Choroid plexus epithelial cell (primary cell): Measurements from ENCODE around the gene DLST.

Experiments used
- DNase-seq: peaks from one replicate; pipeline ENCODE4 v3.0.0-alpha.2; 2010; ENCODE audit warnings: low read depth
- H3K4me3 ChIP-seq: 2 replicates; pipeline ENCODE4 v1.5.1; 2011; ENCODE audit warnings: low read depth, mild to moderate bottlenecking, control low read depth, low read length, moderate library complexity
- CTCF ChIP-seq: conservative IDR thresholded peaks from 2 replicates; pipeline ENCODE4 v1.5.1; 2011; ENCODE audit warnings: low read depth, mild to moderate bottlenecking, control low read depth, inconsistent platforms, low read length, moderate library complexity

Gene DLST

GRCh38 chr14:74882103-74882920, 596 bp downstream of the DLST start:
- peak; percentile 75 for DNase-seq
- peak overlapping the region; percentile 93 for H3K4me3 ChIP-seq
- no peak for TF ChIP-seq CTCF

- no peak for TF ChIP-seq CTCF
- DNase-seq = peak; percentile 98
- H3K4me3 ChIP-seq = no peak overlapping the region
Measured at GRCh38 chr14:74886001-74886400, 4.3 kb downstream of the DLST start.

GRCh38 chr14:74888164-74889158, 6.7 kb downstream of the DLST start:
- no peak overlapping the region for H3K4me3 ChIP-seq
- TF ChIP-seq CTCF = no peak
- DNase-seq = no peak

- no peak for TF ChIP-seq CTCF
- no peak for DNase-seq
- H3K4me3 ChIP-seq = no peak overlapping the region
Measured at GRCh38 chr14:74890262-74890661, 8.5 kb downstream of the DLST start.

GRCh38 chr14:74891870-74892269, 10.2 kb downstream of the DLST start:
- TF ChIP-seq CTCF = no peak
- DNase-seq = peak; percentile 55

GRCh38 chr14:74892745-74893144, 11.0 kb downstream of the DLST start:
- no peak overlapping the region for H3K4me3 ChIP-seq
- DNase-seq = no peak
- TF ChIP-seq CTCF = no peak

More at GRCh38 chr14:74891870-74892269, 10.2 kb downstream of the DLST start:
- no peak overlapping the region for H3K4me3 ChIP-seq
